ENCODE results near the gene PCNT.

Gene PCNT

GRCh38 chr21:46491553-46491952 lies 167.6 kb downstream of the PCNT start:
- peaks cover 13 to 27% of the 10 kb centered on the region in 2 experiments for H3K36me3 ChIP-seq (ENCODE audit: control insufficient read depth in 2 of 2, insufficient read depth in 1 of 2, low read length in 2 of 2)
- ChIA-PET CTCF (interaction anchor here (1.2 kb wide), 1 partner anchor 8 kb away, joined by 4 read pairs; no protein-coding TSS in a partner anchor), POLR2A (no interaction called here)
- no peaks in the 10 kb centered on the region for H3K4me1 ChIP-seq (ENCODE audit: control insufficient read depth, insufficient read depth, low read length)
- H3K27ac ChIP-seq (ENCODE audit: extremely low read depth, low read depth, low read length), result no peak overlapping the region
- no peak overlapping the region for H3K4me3 ChIP-seq (ENCODE audit: low read depth, low read length)
- TF ChIP-seq ZNF184 (tag by site-specific recombination; IDR thresholded peaks at IDR 0.05) (no peak), ZNF610 (tag by site-specific recombination; IDR thresholded peaks at IDR 0.05; ENCODE audit: borderline replicate concordance) (peak; percentile 94)
- H3K9me3 ChIP-seq (ENCODE audit: control insufficient read depth, insufficient read depth, low read depth, low read length), result no peaks in the 10 kb centered on the region

DNA sequence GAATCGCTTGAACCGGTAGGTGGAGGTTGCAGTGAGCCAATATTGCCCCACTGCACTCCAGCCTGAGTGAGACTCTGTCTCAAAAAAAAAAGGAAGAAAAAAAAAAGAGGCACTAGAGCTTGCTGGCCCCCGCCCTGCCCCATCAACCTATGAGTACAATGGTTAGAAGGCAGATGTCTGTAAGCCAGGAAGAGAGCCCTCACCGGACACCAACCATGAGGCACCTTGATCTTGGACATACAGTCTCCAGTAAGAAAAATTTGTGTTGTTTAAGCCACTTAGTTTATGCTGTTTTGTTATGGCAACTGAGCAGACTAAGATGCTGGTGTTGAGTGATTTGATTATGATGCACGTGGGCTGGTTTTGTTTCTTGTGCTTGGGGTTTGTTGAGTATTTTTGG lies 168.9 kb downstream of the PCNT start:
- ChIA-PET CTCF (no interaction called here), POLR2A (no interaction called here)
- Histone ChIP-seq H3K4me1 (ENCODE audit: control insufficient read depth, insufficient read depth, low read length) (no peaks in the 10 kb centered on the region), H3K4me3 (ENCODE audit: low read depth, low read length) (no peak overlapping the region), H3K9me3 (ENCODE audit: control insufficient read depth, insufficient read depth, low read depth, low read length) (no peaks in the 10 kb centered on the region), H3K36me3 (ENCODE audit: control insufficient read depth in 2 of 2, insufficient read depth in 1 of 2, low read length in 2 of 2) (peaks cover 9 to 38% of the 10 kb centered on the region in 2 experiments), H3K27ac (ENCODE audit: extremely low read depth, low read depth, low read length) (no peak overlapping the region)
- TF ChIP-seq ZNF830 (tag by site-specific recombination; IDR thresholded peaks at IDR 0.05; ENCODE audit: low read depth) (no peak), RBAK (tag by site-specific recombination; IDR thresholded peaks at IDR 0.05) (no peak), ZNF843 (tag by site-specific recombination; IDR thresholded peaks at IDR 0.05) (no peak), ZNF580 (tag by site-specific recombination; IDR thresholded peaks at IDR 0.05) (no peak), MZF1 (tag by site-specific recombination; IDR thresholded peaks at IDR 0.05; ENCODE audit: borderline replicate concordance) (no peak), ZNF138 (tag by site-specific recombination; IDR thresholded peaks at IDR 0.05; ENCODE audit: borderline replicate concordance) (no peak), ZBTB17 (tag by site-specific recombination; IDR thresholded peaks at IDR 0.05) (no peak), ZNF157 (tag by site-specific recombination; IDR thresholded peaks at IDR 0.05) (no peak), GLI2 (tag by site-specific recombination; IDR thresholded peaks at IDR 0.05; ENCODE audit: borderline replicate concordance, low read depth) (no peak), ZFHX2 (tag by site-specific recombination; conservative IDR thresholded peaks at IDR 0.05) (no peak)
- TF ChIP-seq, protein P1, sequence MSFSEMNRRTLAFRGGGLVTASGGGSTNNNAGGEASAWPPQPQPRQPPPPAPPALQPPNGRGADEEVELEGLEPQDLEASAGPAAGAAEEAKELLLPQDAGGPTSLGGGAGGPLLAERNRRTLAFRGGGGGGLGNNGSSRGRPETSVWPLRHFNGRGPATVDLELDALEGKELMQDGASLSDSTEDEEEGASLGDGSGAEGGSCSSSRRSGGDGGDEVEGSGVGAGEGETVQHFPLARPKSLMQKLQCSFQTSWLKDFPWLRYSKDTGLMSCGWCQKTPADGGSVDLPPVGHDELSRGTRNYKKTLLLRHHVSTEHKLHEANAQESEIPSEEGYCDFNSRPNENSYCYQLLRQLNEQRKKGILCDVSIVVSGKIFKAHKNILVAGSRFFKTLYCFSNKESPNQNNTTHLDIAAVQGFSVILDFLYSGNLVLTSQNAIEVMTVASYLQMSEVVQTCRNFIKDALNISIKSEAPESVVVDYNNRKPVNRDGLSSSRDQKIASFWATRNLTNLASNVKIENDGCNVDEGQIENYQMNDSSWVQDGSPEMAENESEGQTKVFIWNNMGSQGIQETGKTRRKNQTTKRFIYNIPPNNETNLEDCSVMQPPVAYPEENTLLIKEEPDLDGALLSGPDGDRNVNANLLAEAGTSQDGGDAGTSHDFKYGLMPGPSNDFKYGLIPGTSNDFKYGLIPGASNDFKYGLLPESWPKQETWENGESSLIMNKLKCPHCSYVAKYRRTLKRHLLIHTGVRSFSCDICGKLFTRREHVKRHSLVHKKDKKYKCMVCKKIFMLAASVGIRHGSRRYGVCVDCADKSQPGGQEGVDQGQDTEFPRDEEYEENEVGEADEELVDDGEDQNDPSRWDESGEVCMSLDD (tag by site-specific recombination; IDR thresholded peaks at IDR 0.05), result no peak
- TF ChIP-seq, protein P2, sequence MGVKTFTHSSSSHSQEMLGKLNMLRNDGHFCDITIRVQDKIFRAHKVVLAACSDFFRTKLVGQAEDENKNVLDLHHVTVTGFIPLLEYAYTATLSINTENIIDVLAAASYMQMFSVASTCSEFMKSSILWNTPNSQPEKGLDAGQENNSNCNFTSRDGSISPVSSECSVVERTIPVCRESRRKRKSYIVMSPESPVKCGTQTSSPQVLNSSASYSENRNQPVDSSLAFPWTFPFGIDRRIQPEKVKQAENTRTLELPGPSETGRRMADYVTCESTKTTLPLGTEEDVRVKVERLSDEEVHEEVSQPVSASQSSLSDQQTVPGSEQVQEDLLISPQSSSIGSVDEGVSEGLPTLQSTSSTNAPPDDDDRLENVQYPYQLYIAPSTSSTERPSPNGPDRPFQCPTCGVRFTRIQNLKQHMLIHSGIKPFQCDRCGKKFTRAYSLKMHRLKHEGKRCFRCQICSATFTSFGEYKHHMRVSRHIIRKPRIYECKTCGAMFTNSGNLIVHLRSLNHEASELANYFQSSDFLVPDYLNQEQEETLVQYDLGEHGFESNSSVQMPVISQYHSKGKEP (tag by site-specific recombination; IDR thresholded peaks at IDR 0.05), result no peak

DNA sequence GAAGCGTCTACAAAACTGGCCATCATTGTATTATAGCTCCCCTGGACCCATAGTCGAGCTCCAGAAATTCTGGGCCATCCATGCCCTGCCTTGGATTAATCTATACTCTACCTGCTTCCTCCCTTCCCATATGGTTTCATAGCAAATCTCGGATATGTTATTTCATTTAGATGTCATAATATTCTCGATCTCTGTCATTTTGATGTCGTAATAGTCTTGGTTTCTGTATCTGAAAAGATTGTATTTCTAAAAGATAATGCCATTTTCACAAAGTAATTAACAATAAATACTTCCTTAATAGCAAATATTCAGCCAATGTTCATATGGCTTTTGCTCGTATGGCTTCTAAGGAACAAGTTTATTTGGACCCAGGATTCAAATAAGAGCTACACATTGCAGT lies 169.9 kb downstream of the PCNT start:
- Histone ChIP-seq H3K36me3 (ENCODE audit: control insufficient read depth in 2 of 2, insufficient read depth in 1 of 2, low read length in 2 of 2) (peaks cover 9 to 48% of the 10 kb centered on the region in 2 experiments), H3K4me1 (ENCODE audit: control insufficient read depth, insufficient read depth, low read length) (no peaks in the 10 kb centered on the region), H3K4me3 (ENCODE audit: low read depth, low read length) (no peak overlapping the region), H3K27ac (ENCODE audit: extremely low read depth, low read depth, low read length) (no peak overlapping the region), H3K9me3 (ENCODE audit: control insufficient read depth, insufficient read depth, low read depth, low read length) (no peaks in the 10 kb centered on the region)
- TF ChIP-seq ZNF623 (tag by site-specific recombination; IDR thresholded peaks at IDR 0.05) (no peak), ZNF350 (tag by site-specific recombination; IDR thresholded peaks at IDR 0.05) (no peak), ZNF449 (tag by site-specific recombination; IDR thresholded peaks at IDR 0.05) (no peak), SCRT1 (tag by site-specific recombination; IDR thresholded peaks at IDR 0.05; ENCODE audit: borderline replicate concordance) (no peak), ZNF548 (tag by site-specific recombination; IDR thresholded peaks at IDR 0.05) (no peak), KLF7 (tag by site-specific recombination; IDR thresholded peaks at IDR 0.05; ENCODE audit: borderline replicate concordance) (no peak)
- ChIA-PET CTCF (no interaction called here), POLR2A (interaction anchor here (0.6 kb wide), 1 partner anchor 11 kb away, joined by 3 read pairs; no protein-coding TSS in a partner anchor)

All from HEK293 (cell line).